Hepatocyte (in vitro differentiated cells): ENCODE data around the gene AMIGO1. TPM values are rescaled to one million over a fixed set of nuclear protein-coding genes. Genes with fewer than 3 reads are reported as not detected.

Source experiments
- DNase-seq: peaks from one replicate; pipeline ENCODE4 v3.0.0-alpha.2; 2016; ENCODE audit warnings: low spot score
- H2AFZ ChIP-seq: fragments of 200-600 bp; sonication (generic); 2 replicates; pipeline ENCODE4 v1.6.0; 2016; ENCODE audit warnings: antibody characterized with exemption, mild to moderate bottlenecking
- H3K27ac ChIP-seq: fragments of 200-600 bp; sonication (generic); 2 replicates; pipeline ENCODE4 v1.5.1; 2016; ENCODE audit warnings: mild to moderate bottlenecking
- H3K27me3 ChIP-seq: fragments of 200-600 bp; sonication (generic); 2 replicates; pipeline ENCODE4 v1.6.1; 2016
- H3K36me3 ChIP-seq: fragments of 200-600 bp; sonication (generic); replicated peaks from 2 replicates; pipeline ENCODE4 v1.5.1; 2016; ENCODE audit warnings: low read depth; ENCODE audit not compliant: insufficient read depth
- H3K4me1 ChIP-seq: fragments of 200-600 bp; sonication (generic); 2 replicates; pipeline ENCODE4 v1.5.1; 2016; ENCODE audit warnings: mild to moderate bottlenecking, moderate library complexity; ENCODE audit not compliant: insufficient read depth
- H3K4me2 ChIP-seq: fragments of 200-600 bp; sonication (generic); 2 replicates; pipeline ENCODE4 v1.6.0; 2016
- H3K4me3 ChIP-seq: fragments of 200-600 bp; sonication (generic); 2 replicates; pipeline ENCODE4 v1.5.1; 2016; ENCODE audit warnings: mild to moderate bottlenecking
- H3K79me2 ChIP-seq: fragments of 200-600 bp; sonication (generic); 2 replicates; pipeline ENCODE4 v1.6.0; 2017; ENCODE audit warnings: mild to moderate bottlenecking
- H3K9me2 ChIP-seq: fragments of 200-600 bp; sonication (generic); replicated peaks from 2 replicates; pipeline ENCODE4 v1.6.0; 2017; ENCODE audit warnings: mild to moderate bottlenecking; ENCODE audit not compliant: insufficient read depth
- H3K9me3 ChIP-seq: fragments of 200-600 bp; sonication (generic); 2 replicates; pipeline ENCODE4 v1.5.1; 2016; ENCODE audit warnings: low read depth, mild to moderate bottlenecking
- H4K20me1 ChIP-seq: fragments of 200-600 bp; sonication (generic); 2 replicates; pipeline ENCODE4 v1.6.0; 2016; ENCODE audit warnings: mild to moderate bottlenecking; ENCODE audit not compliant: insufficient read depth, poor library complexity, severe bottlenecking
- CTCF ChIP-seq: fragments of 200-600 bp; sonication (generic); IDR thresholded peaks from 2 replicates; pipeline ENCODE4 v1.5.1; 2016; ENCODE audit warnings: antibody characterized with exemption, mild to moderate bottlenecking; ENCODE audit not compliant: poor library complexity
- EZH2 ChIP-seq: fragments of 200-600 bp; sonication (generic); IDR thresholded peaks from 2 replicates; pipeline ENCODE4 v1.6.1; 2016; ENCODE audit warnings: antibody characterized with exemption, mild to moderate bottlenecking, borderline replicate concordance
- EZH2phosphoT487 ChIP-seq: fragments of 200-600 bp; sonication (generic); IDR thresholded peaks from one replicate; pipeline ENCODE4 v1.6.1; 2018; ENCODE audit warnings: antibody characterized with exemption, mild to moderate bottlenecking, low read depth, moderate library complexity; ENCODE audit not compliant: unreplicated experiment, severe bottlenecking
- WGBS: methylation state at CpG from one replicate; pipeline ENCODE4 v1.1.6; 2016; ENCODE audit warnings: low lambda C conversion rate; ENCODE audit errors: missing lambda C conversion rate; 5-methylcytosine and 5-hydroxymethylcytosine counted together
- polyA plus RNA-seq: library from polyadenylated mRNA; unstranded; fragments of >200 nt; fragmentation: Nextera tagmentation; extraction: Ambion mirVana; gene quantifications from 2 replicates; pipeline ENCODE4 v1.2.1, GENCODE V29; 2016
- total RNA-seq: library from RNA; depleted of rRNA; stranded (reverse); fragments of >200 nt; gene quantifications from 2 replicates; pipeline ENCODE4 v1.2.3, GENCODE V29; 2014

AMIGO1 gene
- total and polyA plus RNA-seq, 2 experiments from 2014 or later: 2.0 to 4.1 TPM

DNA sequence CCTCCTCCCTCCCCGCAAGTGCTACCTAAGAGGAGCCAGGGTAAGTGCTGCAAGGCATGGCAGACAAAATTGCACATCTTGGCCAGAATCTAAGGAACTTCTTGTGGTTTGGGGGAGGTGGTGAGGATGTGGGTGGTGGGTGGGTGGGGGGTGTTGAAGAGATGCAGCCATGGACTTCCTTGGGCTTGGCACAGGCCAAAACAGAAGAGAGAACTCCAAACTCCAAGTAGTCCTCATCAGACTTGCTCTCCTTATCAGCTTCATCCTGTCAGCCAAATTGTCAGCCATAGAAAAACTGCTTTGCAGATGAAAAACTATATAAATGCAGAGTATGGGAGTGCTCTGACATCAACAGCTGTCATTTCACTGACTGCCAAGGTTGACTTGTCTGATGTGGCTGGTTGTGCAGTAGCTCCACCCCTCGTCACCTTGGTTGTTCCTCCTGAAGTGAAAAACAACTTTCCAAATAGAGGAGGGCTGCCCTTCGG lies 7.1 kb downstream of the AMIGO1 start:
- no peaks in the 10 kb centered on the region for H4K20me1 ChIP-seq
- no peaks in the 10 kb centered on the region for H3K9me2 ChIP-seq
- H3K4me1 ChIP-seq: no peaks in the 10 kb centered on the region
- H3K4me2 ChIP-seq: no peak overlapping the region
- no peak for TF ChIP-seq EZH2phosphoT487
- no peak for TF ChIP-seq EZH2
- no peak for TF ChIP-seq CTCF
- no peak overlapping the region for H2AFZ ChIP-seq
- no peaks in the 10 kb centered on the region for H3K36me3 ChIP-seq
- H3K27ac ChIP-seq: no peak overlapping the region
- 95% methylated on average over 3 of the region's 3 CpGs for WGBS
- H3K4me3 ChIP-seq: no peak overlapping the region
- no peaks in the 10 kb centered on the region for H3K9me3 ChIP-seq
- no peak for DNase-seq
- no peaks in the 10 kb centered on the region for H3K27me3 ChIP-seq
- H3K79me2 ChIP-seq: peaks cover under 1% of the 10 kb centered on the region

- 87% methylated on average over 5 of the region's 5 CpGs for WGBS
- Histone ChIP-seq H3K79me2 (peaks cover 3% of the 10 kb centered on the region), H3K4me1 (no peaks in the 10 kb centered on the region), H3K27ac (no peak overlapping the region), H3K9me2 (no peaks in the 10 kb centered on the region), H3K36me3 (no peaks in the 10 kb centered on the region), H3K27me3 (no peaks in the 10 kb centered on the region), H2AFZ (no peak overlapping the region), H3K4me3 (no peak overlapping the region), H3K9me3 (no peaks in the 10 kb centered on the region), H3K4me2 (no peak overlapping the region), H4K20me1 (no peaks in the 10 kb centered on the region)
- no peak for DNase-seq
- TF ChIP-seq EZH2phosphoT487: no peak
- TF ChIP-seq EZH2: no peak
- no peak for TF ChIP-seq CTCF
Measured at GRCh38 chr1:109501644-109502363, 7.7 kb downstream of the AMIGO1 start.

GRCh38 chr1:109500941-109501381 lies 8.6 kb downstream of the AMIGO1 start:
- no peak overlapping the region for H2AFZ ChIP-seq
- peaks cover 3% of the 10 kb centered on the region for H3K79me2 ChIP-seq
- no peaks in the 10 kb centered on the region for H4K20me1 ChIP-seq
- H3K4me2 ChIP-seq: no peak overlapping the region
- H3K4me3 ChIP-seq: no peak overlapping the region
- WGBS: 52% methylated on average over 5 of the region's 5 CpGs
- no peaks in the 10 kb centered on the region for H3K36me3 ChIP-seq
- peak overlapping the region; percentile 43 for H3K27ac ChIP-seq
- no peaks in the 10 kb centered on the region for H3K4me1 ChIP-seq
- H3K27me3 ChIP-seq: no peaks in the 10 kb centered on the region
- DNase-seq: no peak
- H3K9me2 ChIP-seq: no peaks in the 10 kb centered on the region
- TF ChIP-seq CTCF: no peak
- no peak for TF ChIP-seq EZH2phosphoT487
- no peak for TF ChIP-seq EZH2
- no peaks in the 10 kb centered on the region for H3K9me3 ChIP-seq
